Midbrain (tissue), 1 donor: Measurements from ENCODE around the gene FADD.

Experiments used
- DNase-seq: peaks from one replicate; lab custom pipeline; 2025; lab: John Stamatoyannopoulos, UW

FADD gene

DNA sequence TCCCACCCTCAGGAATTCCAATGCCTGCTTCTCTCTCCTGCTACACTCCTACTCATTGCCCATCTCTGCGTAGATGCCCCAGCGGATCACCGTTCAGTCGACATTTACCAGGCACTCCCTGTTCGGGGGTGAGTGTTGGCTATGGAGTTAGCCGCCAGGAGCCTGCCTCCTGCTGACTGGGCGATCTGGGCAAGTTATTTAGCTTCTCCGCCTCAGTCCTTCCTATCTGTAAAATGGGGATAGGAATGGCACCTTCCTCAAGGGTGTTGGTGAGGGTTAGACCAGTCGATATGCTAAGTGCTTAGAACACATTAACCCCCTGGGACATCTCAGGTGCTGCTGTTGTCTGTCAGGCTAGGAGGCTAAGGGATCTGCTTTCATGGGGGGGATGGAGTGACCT lies 30.9 kb downstream of the FADD start:
- DNase-seq, result no peak

- DNase-seq, result no peak
Observed at GRCh38 chr11:70240337-70240736, 37.2 kb downstream of the FADD start.

- no peak for DNase-seq
Observed at GRCh38 chr11:70241709-70242108, 38.6 kb downstream of the FADD start.

- DNase-seq, result no peak
Observed at GRCh38 chr11:70242885-70243284, 39.8 kb downstream of the FADD start.

GRCh38 chr11:70243912-70244652 lies 41.0 kb downstream of the FADD start:
- DNase-seq, result no peak

- DNase-seq, result no peak
Observed at GRCh38 chr11:70244698-70245097, 41.6 kb downstream of the FADD start.

DNA sequence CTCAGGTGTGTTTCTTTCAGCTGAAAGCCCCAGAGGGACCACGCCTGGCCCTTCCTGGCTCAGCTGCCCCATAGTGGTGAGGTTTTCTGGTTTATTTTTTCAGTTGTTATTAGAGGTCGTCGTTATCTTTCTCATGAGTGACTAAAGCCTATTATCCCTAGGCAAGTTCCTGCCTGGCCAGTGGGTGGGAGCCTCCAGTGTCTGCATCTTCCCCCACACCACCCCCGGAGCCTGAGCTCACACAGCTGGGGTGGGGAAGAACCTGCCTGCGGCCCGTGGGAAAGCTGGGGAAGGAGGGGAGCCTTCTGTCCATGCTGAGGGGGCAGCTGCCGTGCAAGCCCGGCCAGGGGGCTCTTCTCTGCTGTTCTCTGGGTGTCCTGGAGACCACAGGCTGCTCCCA lies 43.1 kb downstream of the FADD start:
- DNase-seq, result no peak

- DNase-seq, result no peak
Observed at GRCh38 chr11:70247042-70247709, 44.1 kb downstream of the FADD start.

DNA sequence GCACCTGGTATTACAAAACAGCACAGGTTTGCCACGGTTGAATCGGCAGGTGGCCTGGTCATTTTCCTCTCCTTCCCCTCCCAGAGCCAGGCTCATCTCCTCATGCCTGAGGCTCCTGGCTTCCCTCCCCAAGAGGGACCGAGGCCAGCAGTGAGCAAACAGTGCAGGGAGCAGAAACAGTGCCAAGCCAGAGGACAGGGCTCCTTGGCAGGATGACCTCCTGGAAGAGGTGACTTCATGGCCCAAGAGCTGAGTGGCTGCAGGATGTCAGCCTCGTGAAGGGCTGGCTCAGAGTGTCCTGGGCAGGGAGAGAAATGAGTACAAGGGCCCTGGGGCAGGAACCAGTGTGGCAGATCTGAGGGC lies 44.6 kb downstream of the FADD start:
- DNase-seq, result peak; percentile 9

DNA sequence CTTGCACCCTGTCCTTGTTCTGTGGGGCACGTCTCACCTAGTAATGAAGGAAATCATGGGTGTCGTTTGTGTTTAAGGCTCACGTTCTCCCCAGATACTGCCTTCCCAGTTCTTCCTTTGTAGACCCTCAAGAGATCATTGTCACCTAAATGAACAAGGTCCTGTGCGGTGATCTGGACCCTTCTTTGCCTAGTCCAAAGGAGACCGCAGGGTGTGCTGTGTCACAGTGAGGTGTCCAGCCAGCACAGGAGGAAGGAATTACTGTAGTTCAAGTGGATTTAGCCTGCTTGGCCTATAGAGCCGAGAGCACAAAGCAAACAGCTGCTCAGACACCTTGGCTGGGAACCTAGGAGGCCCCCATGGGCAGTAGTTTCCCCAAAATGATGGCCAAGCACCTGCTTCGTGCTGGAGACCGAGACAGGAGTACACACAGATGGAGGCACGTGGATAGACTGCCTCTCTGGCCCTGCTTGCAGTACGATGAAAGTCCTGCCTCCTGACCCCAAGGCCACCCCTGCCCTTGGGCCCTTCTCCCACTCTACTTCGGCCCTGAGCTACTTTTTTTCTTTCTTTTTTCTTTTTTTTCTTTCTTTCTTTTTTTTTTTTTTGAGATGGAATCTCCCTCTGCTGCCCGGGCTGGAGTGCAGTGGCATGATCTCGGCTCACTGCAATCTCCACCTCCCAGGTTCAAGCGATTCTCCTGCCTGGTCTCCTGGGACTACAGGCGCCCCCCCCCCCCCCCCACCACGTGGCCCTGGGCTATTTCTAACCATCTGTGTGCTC lies 48.0 kb downstream of the FADD start:
- no peak for DNase-seq

- DNase-seq, result peak; percentile 22
Observed at GRCh38 chr11:70251659-70252321, 48.7 kb downstream of the FADD start.

- no peak for DNase-seq
Observed at GRCh38 chr11:70252844-70253243, 49.7 kb downstream of the FADD start.

DNA sequence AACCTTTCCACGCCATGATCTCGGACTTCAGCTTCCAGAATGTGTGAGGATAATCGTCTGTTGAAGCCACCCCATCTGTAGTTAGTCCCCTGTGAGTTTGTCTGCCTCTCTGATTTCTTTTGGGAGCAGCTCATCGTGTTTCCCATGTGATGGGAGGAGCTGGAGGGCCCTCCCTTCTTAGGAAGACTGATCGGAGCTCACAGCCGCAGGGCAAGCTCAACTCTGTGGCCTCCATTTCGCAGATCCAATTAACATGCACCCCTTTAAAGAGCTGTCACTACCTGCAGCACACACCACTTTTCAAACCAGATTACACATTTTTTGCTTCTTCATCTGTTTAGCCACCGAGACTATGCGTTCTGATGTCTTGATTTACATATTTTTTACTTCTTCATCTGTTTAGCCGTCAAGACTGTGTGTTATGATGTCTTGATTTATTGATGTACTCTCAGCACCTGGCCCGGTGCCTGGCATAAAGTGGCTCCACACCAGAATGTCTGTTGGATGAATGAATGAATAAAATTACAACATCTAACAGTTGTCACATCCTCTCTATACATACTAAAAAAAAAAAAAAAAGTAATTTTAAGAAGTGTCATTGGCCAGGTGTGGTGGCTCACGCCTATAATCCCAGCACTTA lies 52.5 kb downstream of the FADD start:
- DNase-seq, result no peak
